ENCODE results near the gene SCN5A. TPM values are rescaled to one million over a fixed set of nuclear protein-coding genes. Genes with fewer than 3 reads are reported as not detected.
A peak's percentile ranks its signal among the peaks of the same experiment; 100 is the strongest.

SCN5A gene
- total RNA-seq, 1 experiment from 2014 or later: 1.7 TPM

DNA sequence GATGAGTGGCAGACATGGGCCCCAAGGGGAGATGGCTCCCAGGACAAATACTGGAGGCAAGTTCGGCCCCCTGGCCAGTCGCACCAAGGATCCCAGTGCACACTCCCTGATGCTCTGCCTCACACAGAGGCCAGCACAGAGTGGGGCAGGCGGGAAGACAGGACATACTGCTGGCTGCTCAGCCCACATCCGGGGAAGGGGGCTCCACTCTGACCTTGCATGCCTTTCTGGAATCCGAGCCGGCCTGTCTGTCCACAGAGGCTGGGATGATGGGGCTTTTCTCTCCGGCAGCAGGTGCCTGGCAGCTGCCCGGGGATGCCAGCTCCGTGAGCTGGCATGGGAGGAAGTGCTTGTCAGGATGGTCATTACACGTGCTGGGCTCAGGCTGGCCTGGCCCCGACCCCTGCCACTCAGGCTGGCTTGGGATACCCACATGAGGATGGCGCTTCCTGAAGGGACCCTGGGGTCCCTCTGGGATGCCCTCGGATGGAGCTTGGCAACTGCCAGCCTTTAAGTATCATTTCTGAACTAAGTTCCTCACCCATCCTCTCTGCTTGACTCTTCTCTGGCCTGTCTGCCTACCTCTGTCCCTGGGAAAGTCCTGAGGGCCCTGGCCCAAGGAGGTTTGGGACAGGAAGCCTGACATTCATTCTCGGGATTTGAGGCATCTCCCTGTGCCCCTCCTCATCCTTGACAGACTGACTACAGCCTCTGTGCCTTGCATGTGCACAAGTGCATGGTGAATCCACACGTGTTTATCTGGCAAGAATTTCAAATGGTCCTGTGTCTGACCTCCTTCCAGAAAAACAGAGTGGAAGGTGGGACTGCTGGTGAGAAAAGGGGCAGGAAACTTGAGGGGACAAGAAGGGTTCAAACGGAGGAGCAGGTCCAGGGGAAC is 106.8 kb downstream of the SCN5A start:
- peak; percentile 82 for DNase-seq (ENCODE audit: low spot score)

DNA sequence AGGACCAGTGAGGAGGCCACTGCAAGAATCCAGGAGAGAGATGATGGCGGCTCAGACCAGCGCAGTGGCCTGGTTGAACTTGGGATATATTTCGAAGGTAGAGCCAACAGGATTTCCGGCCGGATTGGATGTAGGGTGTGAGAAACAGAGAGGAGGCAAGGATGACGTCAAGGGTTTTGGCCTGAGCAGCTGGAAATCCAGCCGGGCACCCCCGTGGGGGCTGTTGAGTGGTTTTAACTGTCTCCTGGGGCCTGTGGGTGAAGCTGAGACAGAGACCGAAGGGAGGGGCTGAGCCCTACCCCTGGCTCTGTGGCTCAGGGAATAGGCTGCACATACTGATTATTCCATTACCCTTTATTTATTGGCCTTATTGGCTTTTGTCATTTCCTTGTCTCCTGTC is 107.7 kb downstream of the SCN5A start:
- peak; percentile 58 for DNase-seq (ENCODE audit: low spot score)

DNA sequence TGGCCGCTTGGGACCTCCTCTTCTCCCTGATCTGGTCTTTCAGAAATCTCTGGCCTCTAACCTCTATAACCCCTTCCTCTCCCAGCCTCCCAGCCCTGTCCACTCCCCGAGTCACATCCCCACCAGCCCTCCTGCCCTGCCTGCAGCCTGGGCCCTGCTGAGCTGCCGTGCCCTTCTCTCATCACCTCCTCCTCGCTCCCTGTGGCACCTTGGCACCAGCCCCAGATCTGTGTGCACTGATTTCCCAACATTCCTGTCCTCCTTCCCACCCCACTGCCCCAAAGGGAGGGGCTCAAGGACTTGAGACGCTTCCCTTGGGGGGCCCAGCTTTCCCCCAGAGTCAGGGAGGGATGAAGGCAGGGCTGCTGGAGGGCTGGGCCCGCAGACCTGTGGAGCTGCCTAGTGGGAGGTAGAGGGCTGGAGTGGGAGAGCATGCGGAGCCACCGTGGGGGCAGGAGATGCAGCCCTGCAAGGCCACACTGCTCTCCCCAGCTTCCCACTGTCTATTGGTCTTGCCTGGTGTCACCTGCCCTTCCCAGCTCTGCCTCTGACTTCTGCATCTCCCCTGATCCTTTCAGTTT is 110.6 kb downstream of the SCN5A start:
- DNase-seq (ENCODE audit: low spot score): no peak

DNA sequence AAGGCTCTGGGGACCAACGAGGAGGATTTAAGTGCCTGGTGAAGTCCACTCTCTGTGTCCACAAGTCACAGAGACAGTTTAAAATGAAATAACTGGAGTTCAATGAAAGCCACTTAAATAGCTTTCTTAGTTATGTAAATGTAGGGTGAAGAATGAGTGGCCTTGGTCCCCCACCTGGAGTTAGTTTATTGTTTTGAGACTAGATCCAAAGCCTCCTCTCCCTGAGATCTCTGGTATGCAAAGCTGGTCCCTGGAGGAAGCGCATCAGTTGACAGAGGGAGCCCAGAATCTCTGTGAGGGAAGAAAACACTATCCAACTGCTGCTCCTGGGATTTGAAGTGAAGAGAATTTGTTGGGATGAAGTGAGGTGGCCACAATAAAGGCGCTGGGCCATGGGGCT is 112.8 kb downstream of the SCN5A start:
- DNase-seq (ENCODE audit: low spot score): no peak

DNA sequence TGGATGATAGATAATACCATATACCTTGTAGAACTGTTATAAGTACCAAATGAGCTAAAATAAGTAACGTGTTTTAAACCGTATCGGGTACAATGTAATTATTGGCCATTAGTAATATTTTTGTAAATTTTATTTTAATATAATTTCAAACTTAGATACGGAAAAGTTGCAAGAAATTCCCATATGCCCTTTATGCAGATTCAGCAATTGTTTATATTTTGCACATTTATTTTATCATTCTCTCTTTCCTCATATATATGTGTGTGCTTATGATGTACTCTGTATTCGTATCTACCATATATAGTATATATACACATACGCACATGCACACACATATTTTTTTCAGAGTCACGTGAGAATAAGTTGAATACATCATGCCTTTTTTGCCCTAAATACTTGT is 114.9 kb downstream of the SCN5A start:
- no peak for DNase-seq (ENCODE audit: low spot score)

DNA sequence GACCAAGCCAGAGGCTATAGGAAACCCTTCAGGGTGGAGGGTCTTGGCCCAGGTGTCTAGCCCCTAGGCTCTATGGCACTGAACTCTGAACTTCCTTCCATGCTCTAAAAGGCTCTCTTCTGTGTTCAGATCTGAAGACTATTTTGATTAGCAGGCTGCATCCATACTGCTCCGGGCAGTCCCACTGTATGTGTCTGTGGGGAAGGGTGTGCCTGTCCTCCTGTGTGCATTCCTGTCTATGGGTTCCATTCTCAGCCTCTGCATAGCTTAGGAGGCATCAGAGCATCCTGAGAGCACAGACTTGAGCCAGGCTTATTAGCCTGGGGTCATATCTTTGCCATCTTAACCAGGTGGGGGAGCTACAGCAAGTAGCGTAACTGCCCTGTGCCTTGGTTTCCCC is 115.3 kb downstream of the SCN5A start:
- DNase-seq (ENCODE audit: low spot score): no peak

DNA sequence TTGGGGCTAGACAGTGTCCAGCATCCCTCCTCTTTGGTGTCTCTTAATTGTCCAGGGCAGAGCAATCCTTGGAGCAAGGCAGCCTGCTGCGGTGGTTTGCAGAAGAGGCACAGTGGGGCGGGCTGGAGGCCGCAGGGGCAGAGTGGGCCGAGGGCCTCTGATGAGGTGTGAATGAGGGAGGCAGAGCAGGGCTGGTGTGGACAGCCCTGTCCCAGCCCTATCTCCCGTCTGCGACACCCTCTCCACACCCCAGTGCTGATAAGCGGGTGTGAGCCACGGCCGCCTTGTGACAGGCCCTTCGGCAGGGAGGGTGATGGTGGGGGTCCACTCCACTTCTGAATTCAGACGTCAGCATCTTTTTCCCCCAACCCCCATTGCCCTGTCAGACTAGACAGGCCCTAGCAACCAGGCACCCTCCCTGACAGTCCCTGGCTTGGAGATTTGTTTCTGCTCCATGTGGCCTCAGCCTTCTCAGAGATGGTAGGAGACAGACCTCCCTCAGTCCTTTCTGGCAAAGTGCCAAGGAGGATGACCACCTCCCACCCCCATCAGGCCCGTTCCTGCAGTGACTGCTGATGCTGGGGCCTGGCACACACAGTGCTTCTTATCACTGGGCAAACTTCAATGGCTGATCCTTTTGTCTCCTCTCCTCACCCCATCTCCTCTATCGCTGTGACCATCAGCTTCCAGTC is 116.1 kb downstream of the SCN5A start:
- DNase-seq (ENCODE audit: low spot score): no peak

DNA sequence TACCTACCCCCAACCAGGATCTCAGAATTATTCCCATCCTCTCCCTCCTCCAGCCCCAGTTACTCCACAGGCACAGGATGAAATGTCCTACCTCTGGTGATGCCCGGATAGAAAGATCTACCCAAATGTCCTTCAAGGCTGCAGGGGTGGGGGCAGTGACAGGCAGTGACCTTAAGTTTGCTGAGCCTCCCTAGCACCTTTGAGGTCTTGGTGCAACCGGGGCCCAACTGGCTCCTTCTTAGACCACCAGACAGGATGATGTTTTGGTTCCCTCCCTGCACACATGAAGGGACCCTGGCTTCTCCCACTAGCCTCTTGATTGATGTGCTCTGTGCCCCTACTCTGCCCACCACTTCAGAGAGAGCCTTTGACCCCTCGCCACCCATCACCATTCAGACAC is 117.0 kb downstream of the SCN5A start:
- no peak for DNase-seq (ENCODE audit: low spot score)

DNA sequence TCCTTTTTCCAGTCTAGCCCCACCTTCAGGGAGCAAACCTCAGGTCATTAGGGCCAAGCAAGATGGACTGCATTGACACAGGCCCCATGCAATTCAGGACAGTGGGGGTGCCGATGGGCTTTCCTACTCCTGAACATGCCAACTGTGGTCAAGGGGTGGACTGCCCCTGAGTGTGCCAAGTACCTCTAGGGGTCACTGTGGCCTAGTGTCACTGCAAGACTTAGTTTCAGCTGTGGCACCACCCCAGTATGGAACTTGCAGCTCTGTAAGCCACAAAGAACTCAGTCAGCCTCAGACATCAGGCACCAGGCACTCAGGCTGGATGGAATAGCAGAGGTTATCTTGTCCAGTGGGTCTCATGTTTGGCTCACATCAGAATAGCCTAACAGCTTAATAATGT is 121.0 kb downstream of the SCN5A start:
- peak; percentile 30 for DNase-seq (ENCODE audit: low spot score)

DNA sequence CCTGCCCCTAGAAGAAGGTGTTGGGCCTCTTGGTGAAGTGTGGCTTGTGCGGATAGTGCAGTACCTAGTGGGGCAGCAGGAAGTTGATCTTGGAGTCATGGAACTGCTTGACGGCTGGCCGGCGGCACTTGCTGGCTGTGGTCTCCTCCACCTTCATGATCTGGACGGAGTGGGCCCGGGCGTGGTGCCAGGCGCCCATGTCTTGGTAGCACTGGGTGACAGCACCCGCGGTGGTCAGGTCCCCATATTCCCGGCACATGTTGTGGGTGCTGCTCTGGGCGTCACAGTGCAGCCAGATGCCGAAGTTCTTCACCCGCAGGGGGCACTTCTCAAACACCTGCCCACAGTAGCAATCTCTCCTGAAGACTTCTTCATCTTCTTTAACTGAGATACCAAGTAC is 122.7 kb downstream of the SCN5A start:
- DNase-seq (ENCODE audit: low spot score): no peak

DNA sequence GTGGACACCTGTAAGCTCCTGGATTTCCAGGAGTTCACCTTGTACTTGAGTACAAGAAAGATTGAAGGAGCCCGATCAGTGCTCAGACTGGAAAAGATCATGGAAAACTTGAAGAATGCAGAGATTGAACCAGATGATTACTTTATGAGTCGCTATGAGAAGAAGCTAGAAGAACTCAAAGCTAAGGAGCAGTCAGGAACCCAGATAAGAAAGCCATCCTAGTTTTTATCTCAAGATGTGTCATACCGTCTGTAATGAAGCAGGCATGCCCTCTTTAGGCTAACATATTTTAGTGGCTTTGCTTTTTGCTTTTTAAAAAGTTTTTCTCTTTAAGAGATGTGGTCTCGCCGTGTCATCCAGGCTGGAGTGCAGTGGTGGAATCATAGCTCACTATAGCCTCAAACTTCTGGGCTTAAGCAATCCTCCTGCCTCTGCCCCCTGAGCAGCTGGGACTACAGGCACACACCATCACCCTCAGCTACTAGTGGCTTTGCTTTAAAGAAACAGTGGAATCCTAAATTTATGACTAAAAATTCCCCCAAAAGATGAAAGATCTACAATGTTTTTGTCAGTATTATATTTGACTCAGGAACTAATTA is 125.2 kb downstream of the SCN5A start:
- peak; percentile 51 for DNase-seq (ENCODE audit: low spot score)

DNA sequence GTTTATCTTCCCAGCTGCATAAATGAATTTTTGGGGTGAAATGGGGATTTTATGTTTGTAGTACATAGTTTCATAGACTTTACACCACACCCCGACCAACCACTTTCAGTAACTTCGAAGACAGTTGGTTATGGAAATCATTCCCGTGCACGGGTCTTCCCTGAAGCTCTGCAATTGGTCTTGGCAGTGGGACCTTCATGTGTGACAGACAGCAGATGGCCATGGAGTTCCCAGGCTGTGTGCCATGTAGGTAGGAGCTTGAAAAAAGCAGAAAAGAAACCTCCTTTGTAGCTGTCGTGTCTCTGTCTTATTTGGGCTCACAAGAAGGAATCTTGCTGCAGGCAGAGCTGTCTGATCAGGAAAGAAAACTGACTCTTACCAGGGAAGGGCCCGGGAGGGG is 127.5 kb downstream of the SCN5A start:
- DNase-seq (ENCODE audit: low spot score): no peak

DNA sequence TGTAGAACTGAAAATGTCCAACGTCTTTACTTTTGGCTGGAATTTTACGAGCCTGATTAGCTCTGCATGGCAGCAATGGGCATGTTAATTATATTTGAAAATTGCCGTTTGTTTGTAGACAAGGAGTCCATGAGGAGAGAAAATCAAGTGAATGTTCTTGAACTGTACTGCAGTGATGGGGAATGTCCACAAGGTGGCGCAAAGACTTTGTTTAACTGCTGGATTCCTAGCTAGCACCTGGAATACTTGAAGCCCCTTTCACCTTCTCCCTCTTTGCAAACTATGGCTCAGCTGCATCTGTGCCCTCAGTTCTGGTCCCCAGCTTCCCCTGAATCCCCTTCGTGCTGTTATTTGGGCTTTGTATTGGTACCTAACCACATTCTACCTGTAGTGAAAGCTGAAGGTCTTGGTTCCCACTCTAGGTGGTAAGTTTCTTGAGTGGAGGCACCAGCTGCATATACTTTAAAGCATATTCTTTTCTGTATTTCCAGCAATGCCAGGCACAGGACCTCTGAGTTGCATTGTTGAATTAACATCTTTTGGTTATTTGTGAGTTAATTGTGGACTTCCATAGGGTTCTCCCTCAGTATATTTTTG is 128.0 kb downstream of the SCN5A start:
- DNase-seq (ENCODE audit: low spot score): peak; percentile 80

DNA sequence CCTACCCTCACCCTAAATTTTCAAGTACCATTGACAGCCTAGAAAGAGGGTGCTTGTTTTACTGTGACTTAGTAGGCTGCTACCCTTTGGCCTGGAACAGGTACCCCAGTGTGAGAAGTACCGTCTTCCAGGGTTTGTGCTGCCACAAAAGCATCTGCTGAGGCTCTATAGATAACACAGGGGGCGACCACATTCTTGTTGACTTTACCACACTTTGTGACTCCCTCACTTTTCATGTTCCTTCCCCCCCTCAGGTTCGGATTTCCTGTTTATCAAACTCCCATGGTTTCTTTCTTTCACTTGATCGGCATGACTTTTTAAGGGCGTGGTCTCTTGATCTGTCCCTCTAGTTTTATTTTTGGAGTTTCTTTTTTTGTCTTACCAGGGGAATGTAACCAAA is 129.8 kb downstream of the SCN5A start:
- no peak for DNase-seq (ENCODE audit: low spot score)

DNA sequence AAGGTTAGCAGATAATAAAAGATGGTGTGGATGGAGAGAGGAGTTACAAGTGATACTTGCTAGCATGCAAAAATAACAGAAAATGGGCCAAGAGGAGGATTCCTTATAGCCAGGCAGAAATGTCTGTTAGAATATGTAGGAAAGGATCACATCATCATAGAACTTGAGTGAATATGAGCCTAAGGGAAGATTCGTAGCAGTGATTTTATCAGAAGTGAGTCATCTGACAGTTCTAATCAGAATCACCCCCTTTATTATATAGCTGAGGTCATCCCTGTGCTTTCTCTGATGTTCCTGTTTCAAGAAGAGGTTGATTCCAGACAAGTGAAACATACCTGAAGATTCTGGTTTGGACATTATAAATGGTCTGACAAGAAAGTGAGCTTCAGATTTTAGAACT is 130.5 kb downstream of the SCN5A start:
- DNase-seq (ENCODE audit: low spot score): peak; percentile 47

DNA sequence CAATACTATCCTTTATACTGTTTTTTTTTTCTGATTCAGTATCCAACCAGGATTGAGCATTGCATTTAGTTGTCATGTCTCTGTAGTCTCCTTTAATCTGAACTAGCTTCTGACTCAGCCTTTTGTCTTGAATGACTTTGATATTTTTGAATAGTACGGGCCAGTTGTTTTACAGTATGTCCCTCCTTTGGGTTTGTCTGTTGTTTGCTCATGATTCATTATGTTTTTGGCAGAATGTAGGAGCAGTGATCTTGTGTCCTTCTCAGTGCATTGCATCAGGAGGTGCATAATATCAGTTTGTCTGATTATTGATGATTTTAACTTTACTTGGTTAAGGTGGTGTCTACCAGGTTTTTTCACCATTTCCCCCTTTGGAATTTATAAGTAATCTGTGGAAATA is 132.8 kb downstream of the SCN5A start:
- DNase-seq (ENCODE audit: low spot score): no peak

DNA sequence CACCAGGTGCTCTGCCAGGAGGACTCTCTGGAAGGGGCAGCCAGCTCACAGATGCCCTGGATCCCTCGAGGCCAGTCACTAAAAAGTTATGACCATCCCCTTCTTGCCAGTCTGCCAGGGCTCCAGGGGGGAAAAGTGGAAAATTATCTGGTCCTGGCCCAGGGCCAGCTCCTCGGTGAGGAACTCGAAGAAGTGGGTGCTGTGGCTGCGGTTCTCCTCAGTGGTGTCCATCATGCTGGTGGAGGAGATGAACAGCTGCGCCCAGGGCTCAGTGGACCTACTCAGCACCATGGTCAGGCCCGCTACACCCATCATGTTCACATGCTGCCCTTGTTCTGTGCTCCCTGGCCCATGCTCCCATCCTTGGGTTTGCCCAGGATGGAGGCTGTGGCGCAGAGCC is 134.1 kb downstream of the SCN5A start:
- no peak for DNase-seq (ENCODE audit: low spot score)

DNA sequence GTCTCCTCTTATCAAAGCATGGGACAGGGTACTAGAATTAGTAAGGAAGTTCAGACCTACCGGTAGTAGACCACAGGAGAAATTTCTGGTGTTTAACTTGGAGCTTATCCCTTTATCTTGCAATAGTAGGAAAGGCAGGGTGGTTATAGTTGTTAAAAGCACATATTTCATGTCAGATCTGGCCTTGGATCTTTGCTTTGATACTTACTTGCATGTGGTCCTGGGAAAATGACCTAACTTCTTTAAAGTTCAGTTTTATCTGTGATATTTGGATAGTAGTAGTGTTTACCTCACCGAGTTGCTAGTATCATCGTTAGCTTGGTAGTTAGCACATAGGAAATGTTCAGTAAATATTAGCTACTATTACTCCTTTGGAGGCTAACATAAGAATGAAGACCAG is 137.9 kb downstream of the SCN5A start:
- no peak for DNase-seq (ENCODE audit: low spot score)

DNA sequence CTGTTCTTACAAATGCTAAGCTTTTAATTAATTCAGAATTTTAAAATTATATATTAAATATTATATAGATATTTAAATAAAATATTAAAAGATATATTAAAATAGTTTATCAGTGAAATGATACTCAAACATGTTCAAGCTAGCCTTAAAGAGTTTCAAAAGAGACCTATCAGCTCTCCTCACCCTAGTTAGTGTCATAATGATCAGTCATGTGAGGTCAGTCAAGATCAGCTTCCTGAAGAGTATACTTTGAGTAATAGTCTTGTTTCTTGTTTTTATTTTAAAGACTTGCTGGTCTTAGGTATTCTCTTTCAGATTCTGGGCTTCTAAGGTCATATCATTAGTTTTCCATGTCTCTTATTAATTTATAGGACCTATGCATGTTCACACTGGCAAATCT is 138.9 kb downstream of the SCN5A start:
- no peak for DNase-seq (ENCODE audit: low spot score)

DNA sequence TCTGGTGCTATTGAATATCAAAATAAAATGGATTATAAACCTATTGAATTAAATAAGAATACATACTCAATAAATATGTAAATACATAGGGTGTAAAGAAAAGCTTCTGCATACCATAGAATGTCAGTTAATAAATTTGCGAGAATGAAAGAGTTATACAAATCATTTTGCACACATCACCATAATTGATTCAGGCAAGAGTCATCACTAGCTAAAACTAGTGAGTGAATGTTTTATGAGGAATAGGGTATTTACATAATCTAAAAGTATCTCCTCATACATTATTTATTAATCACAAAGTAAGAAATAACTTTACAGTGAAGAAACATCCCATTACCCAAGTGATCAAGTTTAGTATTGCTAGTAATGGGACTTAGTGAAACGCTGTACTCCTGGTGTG is 139.8 kb downstream of the SCN5A start:
- DNase-seq (ENCODE audit: low spot score): no peak

DNA sequence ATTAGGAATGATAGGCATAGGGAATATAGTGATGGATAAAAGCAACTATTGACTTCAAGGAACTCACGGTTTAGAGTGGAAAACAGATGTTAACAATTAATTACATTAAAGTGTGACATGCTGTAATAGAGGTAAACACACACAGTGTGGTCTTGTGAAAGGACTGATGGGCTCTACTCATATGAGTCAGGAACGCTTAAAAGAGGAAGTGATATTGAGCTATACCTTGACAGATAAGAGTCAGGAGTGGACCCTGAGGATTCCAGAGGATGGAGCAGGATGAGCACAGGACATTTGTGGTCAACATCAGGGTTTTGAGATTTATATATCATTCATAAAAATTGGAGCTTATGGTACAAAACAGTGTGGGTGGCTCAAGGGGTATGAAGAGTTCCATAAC is 142.4 kb downstream of the SCN5A start:
- no peak for DNase-seq (ENCODE audit: low spot score)

Measured in A172 (cell line).